ENCODE results near the gene EPS8L3. TPM values are rescaled to one million over a fixed set of nuclear protein-coding genes. Genes with fewer than 3 reads are reported as not detected.

Gene EPS8L3
- total and polyA plus RNA-seq, 2 of the 4 experiments (the other 2 are of a cell fraction), result not detected

DNA sequence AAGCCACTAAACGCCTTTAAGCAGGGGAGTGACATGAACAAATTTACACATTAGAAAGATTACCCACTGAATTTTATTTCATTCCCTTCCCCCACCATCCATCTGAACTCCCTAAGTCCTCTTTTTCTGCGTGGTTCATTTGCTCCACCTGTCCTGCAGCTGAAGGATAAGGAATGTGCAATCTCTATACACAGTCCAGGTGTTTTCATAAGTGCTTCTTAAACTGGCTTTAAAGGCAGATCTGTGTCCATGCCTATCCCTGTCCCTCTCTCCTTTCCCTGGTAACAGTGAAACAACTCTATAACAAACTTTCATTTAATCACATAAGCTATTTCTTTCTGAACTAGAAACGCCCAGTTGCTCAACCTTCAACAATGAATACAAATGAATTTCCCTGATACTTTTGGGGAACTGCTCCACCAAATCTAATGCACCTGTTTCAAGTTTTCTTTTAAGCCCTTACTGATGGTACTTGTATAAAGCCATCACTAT is 31.3 kb downstream of the EPS8L3 start:
- H3K9me1 ChIP-seq (ENCODE audit: insufficient read depth, low read length), result no peaks in the 10 kb centered on the region
- H2BK15ac ChIP-seq (ENCODE audit: low read depth, low read length), result no peak overlapping the region
- TF ChIP-seq RCOR1 (IDR thresholded peaks at IDR 0.05; ENCODE audit: insufficient replicate concordance, low read length) (no peak), MAZ (IDR thresholded peaks at IDR 0.05; ENCODE audit: borderline replicate concordance, low read depth, low read length) (no peak), NFE2L2 (IDR thresholded peaks at IDR 0.05; ENCODE audit: low read depth, low read length) (no peak), SMC3 (IDR thresholded peaks at IDR 0.05; ENCODE audit: low read depth, low read length) (no peak)
- TF ChIP-seq, protein P1, sequence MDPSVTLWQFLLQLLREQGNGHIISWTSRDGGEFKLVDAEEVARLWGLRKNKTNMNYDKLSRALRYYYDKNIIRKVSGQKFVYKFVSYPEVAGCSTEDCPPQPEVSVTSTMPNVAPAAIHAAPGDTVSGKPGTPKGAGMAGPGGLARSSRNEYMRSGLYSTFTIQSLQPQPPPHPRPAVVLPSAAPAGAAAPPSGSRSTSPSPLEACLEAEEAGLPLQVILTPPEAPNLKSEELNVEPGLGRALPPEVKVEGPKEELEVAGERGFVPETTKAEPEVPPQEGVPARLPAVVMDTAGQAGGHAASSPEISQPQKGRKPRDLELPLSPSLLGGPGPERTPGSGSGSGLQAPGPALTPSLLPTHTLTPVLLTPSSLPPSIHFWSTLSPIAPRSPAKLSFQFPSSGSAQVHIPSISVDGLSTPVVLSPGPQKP (IDR thresholded peaks at IDR 0.05; ENCODE audit: borderline replicate concordance, low read depth, low read length), result no peak
- H2BK20ac ChIP-seq (ENCODE audit: low read depth, low read length), result no peak overlapping the region
- BruUV-seq (replicated peaks), result no TSS peak
- no peaks in the 10 kb centered on the region for H4K20me1 ChIP-seq (ENCODE audit: insufficient read depth, low read length)
- no peak overlapping the region for H3K4me2 ChIP-seq (ENCODE audit: low read depth, low read length)
- no peak overlapping the region for H3K56ac ChIP-seq (ENCODE audit: extremely low read depth, insufficient read depth, low read length)
- in situ Hi-C loops (cut with MboI; ENCODE audit: low sequenced_read_pairs), result no loop called here
- H3K27ac ChIP-seq (ENCODE audit: insufficient read depth, low read length), result no peak overlapping the region
- no peak overlapping the region for H4K8ac ChIP-seq (ENCODE audit: low read depth in 2 of 2, low read length in 2 of 2)
- H3K23ac ChIP-seq (ENCODE audit: low read depth, low read length), result no peak overlapping the region
- no peak overlapping the region for H4K91ac ChIP-seq (ENCODE audit: insufficient read depth, low read depth, low read length)
- POLR2A ChIA-PET (ENCODE audit: unreplicated experiment), result no interaction called here
- DNase-seq, result no peak
- H3K4me3 ChIP-seq (ENCODE audit: insufficient read depth, low read depth, low read length), result no peak overlapping the region
- H2AK9ac ChIP-seq (replicated peaks; ENCODE audit: low read depth, low read length, poor library complexity), result no peak overlapping the region
- no peaks in the 10 kb centered on the region for H3K4me1 ChIP-seq (ENCODE audit: control insufficient read depth, insufficient read depth, low read length)
- WGBS, 2 experiments (ENCODE audit: extremely low coverage in 2 of 2, insufficient read length in 1 of 2), result 80% methylated on average over 1 of the region's 3 CpGs; no CpG with 5 or more reads in 1 of the 2 experiments
- no peaks in the 10 kb centered on the region for H3K79me1 ChIP-seq (ENCODE audit: low read depth in 1 of 2, low read length in 2 of 2)
- no peak overlapping the region for H3K18ac ChIP-seq (ENCODE audit: low read depth, low read length)
- H3K27me3 ChIP-seq (ENCODE audit: control insufficient read depth, insufficient read depth, low read length), result peaks cover 4% of the 10 kb centered on the region; the same call in 1 of the 2 replicates
- H3K4ac ChIP-seq (ENCODE audit: low read depth, low read length), result no peak overlapping the region
- H4K5ac ChIP-seq (ENCODE audit: low read depth, low read length), result no peak overlapping the region
- H3K9ac ChIP-seq (ENCODE audit: low read depth, low read length), result no peak overlapping the region
- no peak overlapping the region for H2BK5ac ChIP-seq (ENCODE audit: low read depth, low read length, poor library complexity, severe bottlenecking)
- no peak overlapping the region for H2BK120ac ChIP-seq (ENCODE audit: low read depth, low read length)
- dilution Hi-C loops (cut with HindIII; ENCODE audit: low sequenced_read_pairs, unreplicated experiment), result no loop called here
- peaks cover 9% of the 10 kb centered on the region for H3K36me3 ChIP-seq (ENCODE audit: control insufficient read depth, insufficient read depth, low read length)
- no peak overlapping the region for H3K14ac ChIP-seq (replicated peaks; ENCODE audit: low read depth, low read length)
- H2AFZ ChIP-seq (replicated peaks; ENCODE audit: low read length, poor library complexity), result no peak overlapping the region
- CTCF ChIA-PET, result no interaction called here
- no peaks in the 10 kb centered on the region for H3K9me3 ChIP-seq (ENCODE audit: control insufficient read depth, insufficient read depth, low read length)
- H2AK5ac ChIP-seq (ENCODE audit: low read depth, low read length), result no peak overlapping the region
- ATAC-seq (ENCODE audit: low read depth), result no peak
- intact Hi-C loops (cut with micrococcal nuclease), result no loop called here

All from IMR-90 (cell line).